Peyer's patch (tissue), 4 donors: ENCODE data around the gene HLCS. TPM values are rescaled to one million over a fixed set of nuclear protein-coding genes. Genes with fewer than 3 reads are reported as not detected.

ENCODE experiments used
- DNase-seq, 3 donors: peaks; one replicate each; pipeline ENCODE4 v3.0.0-alpha.2; 2017 to 2019
- H3K27ac ChIP-seq, 4 donors: fragments of 200-600 bp; sonication (generic); one replicate each; pipeline ENCODE4 v1.5.1; 2016 to 2019
- H3K27me3 ChIP-seq, 2 donors: fragments of 200-600 bp; sonication (generic); one replicate each; pipeline ENCODE4 v1.5.1; 2019
- H3K36me3 ChIP-seq, 3 donors: fragments of 200-600 bp; sonication (generic); one replicate each; pipeline ENCODE4 v1.5.1; 2016 to 2019
- H3K4me1 ChIP-seq, 4 donors: fragments of 200-600 bp; sonication (generic); one replicate each; pipeline ENCODE4 v1.5.1; 2016 to 2019
- H3K4me3 ChIP-seq, 4 donors: fragments of 200-600 bp; sonication (generic); 1 replicate in 3 of 4; 2 replicates in 1 of 4; pipeline ENCODE4 v1.5.1; 2016 to 2019; ENCODE audit warnings: mild to moderate bottlenecking in 1 of 4
- H3K9me3 ChIP-seq, 4 donors: fragments of 200-600 bp; sonication (generic); one replicate each; pipeline ENCODE4 v1.5.1; 2016 to 2019; ENCODE audit warnings: mild to moderate bottlenecking in 1 of 4
- POLR2A ChIP-seq, 2 donors: fragments of 450-650 bp; IDR thresholded peaks; one replicate each; pipeline ENCODE4 v1.5.1; 2017; ENCODE audit warnings: antibody characterized with exemption in 2 of 2, mild to moderate bottlenecking in 2 of 2, moderate library complexity in 2 of 2
- total RNA-seq, 4 donors: library from RNA; depleted of rRNA; stranded (reverse); fragments of >200 nt; gene quantifications; one replicate each; pipeline ENCODE4 v1.1.0, GENCODE V29; 2016
- TF ChIP-seq, protein P1 (sequence below), 6 experiments: fragments of 450-650 bp in 4 of 6; fragments of 200-600 bp in 2 of 6; sonication (generic) in 1 of 6; IDR thresholded peaks; one replicate each; pipeline ENCODE4 v1.5.1; 2017 to 2019; ENCODE audit warnings: antibody characterized with exemption in 6 of 6, mild to moderate bottlenecking in 3 of 6, moderate library complexity in 1 of 6

Gene HLCS
- total RNA-seq, 4 donors from 2014 or later = 14.9 to 27.9 (median 24.3) TPM

DNA sequence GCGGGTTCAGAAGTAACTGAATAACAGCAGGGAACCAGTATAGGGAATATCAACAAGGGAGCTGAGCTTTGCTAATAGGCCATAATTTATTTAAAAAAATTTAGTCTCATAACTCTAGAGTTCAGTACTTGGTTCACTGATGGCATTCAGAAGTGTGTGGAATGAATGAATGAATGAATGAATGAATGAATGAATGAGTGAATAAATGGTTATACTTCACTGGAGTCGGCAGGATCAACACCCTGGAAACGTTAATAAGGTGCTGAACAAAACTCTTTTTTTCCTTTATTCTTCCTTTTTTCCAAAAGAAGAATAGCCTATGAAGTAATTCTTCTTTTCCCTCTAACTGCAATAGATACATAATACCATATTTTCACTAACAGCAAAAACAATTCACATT lies 138.3 kb downstream of the HLCS start:
- no peak overlapping the region for H3K4me3 ChIP-seq
- H3K27me3 ChIP-seq = no peaks in the 10 kb centered on the region

DNA sequence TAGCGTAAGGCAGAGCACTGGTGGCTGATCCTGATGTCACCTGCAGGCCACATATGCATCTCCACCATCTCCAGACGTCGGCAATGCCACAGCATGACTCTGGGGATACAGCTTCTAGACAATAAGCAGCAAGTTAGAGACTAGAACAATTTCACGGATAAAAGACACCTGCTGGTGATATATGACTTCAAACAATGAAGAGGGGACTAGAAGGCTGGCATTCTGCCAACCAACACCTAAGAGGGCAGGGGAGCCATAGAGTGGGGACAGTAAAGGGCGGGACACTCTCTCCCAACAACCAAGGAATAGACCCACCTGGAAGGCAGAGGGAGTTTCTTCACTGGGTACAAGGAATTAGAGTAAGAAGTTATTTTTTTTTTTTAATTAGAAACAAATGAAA lies 140.8 kb downstream of the HLCS start:
- no peak overlapping the region for H3K4me3 ChIP-seq
- TF ChIP-seq, protein P1, sequence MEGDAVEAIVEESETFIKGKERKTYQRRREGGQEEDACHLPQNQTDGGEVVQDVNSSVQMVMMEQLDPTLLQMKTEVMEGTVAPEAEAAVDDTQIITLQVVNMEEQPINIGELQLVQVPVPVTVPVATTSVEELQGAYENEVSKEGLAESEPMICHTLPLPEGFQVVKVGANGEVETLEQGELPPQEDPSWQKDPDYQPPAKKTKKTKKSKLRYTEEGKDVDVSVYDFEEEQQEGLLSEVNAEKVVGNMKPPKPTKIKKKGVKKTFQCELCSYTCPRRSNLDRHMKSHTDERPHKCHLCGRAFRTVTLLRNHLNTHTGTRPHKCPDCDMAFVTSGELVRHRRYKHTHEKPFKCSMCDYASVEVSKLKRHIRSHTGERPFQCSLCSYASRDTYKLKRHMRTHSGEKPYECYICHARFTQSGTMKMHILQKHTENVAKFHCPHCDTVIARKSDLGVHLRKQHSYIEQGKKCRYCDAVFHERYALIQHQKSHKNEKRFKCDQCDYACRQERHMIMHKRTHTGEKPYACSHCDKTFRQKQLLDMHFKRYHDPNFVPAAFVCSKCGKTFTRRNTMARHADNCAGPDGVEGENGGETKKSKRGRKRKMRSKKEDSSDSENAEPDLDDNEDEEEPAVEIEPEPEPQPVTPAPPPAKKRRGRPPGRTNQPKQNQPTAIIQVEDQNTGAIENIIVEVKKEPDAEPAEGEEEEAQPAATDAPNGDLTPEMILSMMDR (IDR thresholded peaks at IDR 0.05) = no peak
- no peak for TF ChIP-seq POLR2A (IDR thresholded peaks at IDR 0.05)
- H3K27me3 ChIP-seq = no peaks in the 10 kb centered on the region
- no peak overlapping the region for H3K27ac ChIP-seq
- DNase-seq = no peak
- no peaks in the 10 kb centered on the region for H3K4me1 ChIP-seq
- H3K9me3 ChIP-seq = no peaks in the 10 kb centered on the region
- no peaks in the 10 kb centered on the region for H3K36me3 ChIP-seq

More for the DNA sequence above, 138.3 kb downstream of the HLCS start:
- no peak for DNase-seq
- Histone ChIP-seq H3K9me3 (no peaks in the 10 kb centered on the region), H3K4me1 (no peaks in the 10 kb centered on the region), H3K27ac (no peak overlapping the region), H3K36me3 (no peaks in the 10 kb centered on the region)
- TF ChIP-seq, protein P1 (IDR thresholded peaks at IDR 0.05) = no peak
- TF ChIP-seq POLR2A (IDR thresholded peaks at IDR 0.05) = no peak

DNA sequence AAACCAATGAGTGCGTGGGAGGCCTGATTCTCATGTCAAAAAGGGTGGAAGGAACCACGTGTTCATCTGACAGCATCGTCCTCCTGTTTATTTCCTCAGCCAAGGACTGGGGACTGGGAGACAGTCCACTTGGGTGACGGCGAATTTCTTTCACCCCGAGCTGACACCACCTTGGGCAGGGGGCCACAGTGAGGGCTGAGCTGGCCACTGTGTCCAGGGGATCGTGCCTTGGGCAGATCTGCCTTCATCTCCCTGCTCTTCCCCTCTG lies 145.5 kb downstream of the HLCS start:
- H3K9me3 ChIP-seq = no peaks in the 10 kb centered on the region
- H3K27ac ChIP-seq = no peak overlapping the region
- H3K4me1 ChIP-seq = no peaks in the 10 kb centered on the region
- H3K36me3 ChIP-seq = no peaks in the 10 kb centered on the region
- no peak for DNase-seq
- no peak overlapping the region for H3K4me3 ChIP-seq
- TF ChIP-seq POLR2A (IDR thresholded peaks at IDR 0.05) = no peak
- TF ChIP-seq, protein P1 (IDR thresholded peaks at IDR 0.05) = no peak
- no peaks in the 10 kb centered on the region for H3K27me3 ChIP-seq

DNA sequence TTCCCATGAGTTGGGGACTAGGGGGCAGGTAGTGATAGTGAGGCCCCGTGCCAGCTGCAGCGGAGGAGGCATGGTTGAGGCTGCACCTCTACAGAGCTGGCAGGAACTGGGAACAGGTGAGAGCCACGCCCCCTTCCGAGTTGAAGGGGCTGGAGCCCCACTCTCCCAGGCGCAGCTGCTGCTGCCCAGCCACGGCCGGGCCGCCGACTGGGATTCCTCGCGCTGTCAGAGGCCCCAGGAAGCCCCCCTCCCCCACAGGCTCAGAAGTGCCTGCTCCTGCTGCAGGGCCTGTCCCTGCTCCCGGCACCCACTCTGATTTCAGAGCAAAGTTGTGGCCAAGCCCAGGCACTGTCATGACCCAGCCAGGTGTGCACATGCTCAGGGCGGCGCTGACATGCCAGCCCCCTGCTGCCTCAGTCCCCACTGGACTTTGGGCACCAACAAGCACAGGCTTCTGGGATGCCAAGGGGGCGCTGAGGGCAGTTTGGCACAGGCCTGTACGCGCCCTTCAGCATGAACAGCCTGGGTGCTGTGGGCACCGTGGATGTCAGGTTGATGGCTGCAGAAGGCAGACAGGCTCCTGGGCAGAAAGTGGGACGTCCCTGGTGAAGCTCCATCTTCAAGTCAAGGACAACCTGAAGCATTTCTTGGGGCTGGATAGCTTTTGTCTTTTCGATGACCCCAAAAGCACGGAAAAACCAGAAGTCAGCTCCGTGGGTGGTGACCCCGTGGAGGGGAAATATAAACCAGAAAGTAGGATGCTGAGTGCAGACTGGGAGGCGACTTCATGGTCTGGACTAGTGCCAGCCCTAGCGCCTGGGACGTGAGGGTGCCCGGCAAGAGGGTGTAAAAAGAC lies 146.1 kb downstream of the HLCS start:
- no peaks in the 10 kb centered on the region for H3K36me3 ChIP-seq
- no peak overlapping the region for H3K27ac ChIP-seq
- DNase-seq = no peak
- H3K4me1 ChIP-seq = no peaks in the 10 kb centered on the region
- TF ChIP-seq, protein P1 (IDR thresholded peaks at IDR 0.05) = no peak
- no peak overlapping the region for H3K4me3 ChIP-seq
- no peaks in the 10 kb centered on the region for H3K9me3 ChIP-seq
- H3K27me3 ChIP-seq = no peaks in the 10 kb centered on the region

DNA sequence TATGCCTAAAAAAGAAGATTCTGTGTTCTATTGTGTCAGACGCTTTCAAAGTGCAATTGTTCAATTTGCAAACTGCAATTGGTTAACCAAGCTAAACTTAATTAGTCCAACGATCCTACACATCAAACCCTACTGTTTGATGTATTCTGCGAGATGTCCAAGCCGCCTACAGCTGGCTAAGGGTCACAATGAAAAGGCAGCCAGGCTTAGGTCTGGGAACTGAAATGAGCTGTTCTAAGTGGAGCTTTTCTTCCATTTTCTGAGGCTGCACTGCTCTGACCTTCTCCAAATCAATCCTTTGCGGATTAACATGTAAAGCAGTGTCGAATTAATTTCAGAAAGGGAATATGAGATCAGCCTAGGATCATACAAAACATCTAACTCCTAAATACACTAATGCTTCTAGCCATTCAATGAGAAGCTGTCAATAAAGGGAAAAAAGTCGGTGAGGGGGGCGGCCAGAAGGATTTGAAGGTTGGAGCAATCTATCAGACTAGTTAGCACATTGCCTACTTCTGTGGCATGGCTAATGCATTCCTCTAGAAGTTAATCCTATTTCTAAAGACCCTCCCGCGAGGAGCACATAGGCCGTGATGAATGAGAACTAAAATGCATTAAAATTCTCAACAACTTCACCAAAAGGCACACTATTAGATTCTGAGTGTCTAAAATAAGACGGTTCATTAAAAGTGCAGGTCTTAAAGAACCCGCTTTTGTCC lies 148.6 kb downstream of the HLCS start:
- TF ChIP-seq, protein P1 (IDR thresholded peaks at IDR 0.05) = no peak
- no peak for TF ChIP-seq POLR2A (IDR thresholded peaks at IDR 0.05)
- no peak for DNase-seq
- no peaks in the 10 kb centered on the region for H3K9me3 ChIP-seq

More for the DNA sequence above, 148.6 kb downstream of the HLCS start:
- no peaks in the 10 kb centered on the region for H3K27me3 ChIP-seq
- no peak overlapping the region for H3K4me3 ChIP-seq
- no peaks in the 10 kb centered on the region for H3K36me3 ChIP-seq
- H3K4me1 ChIP-seq = no peaks in the 10 kb centered on the region
- no peak overlapping the region for H3K27ac ChIP-seq
